Fibroblast of skin of left biceps (primary cell): Measurements from ENCODE around the gene CARD9.

Experiments
- DNase-seq, 2 experiments: peaks; one replicate each; pipeline ENCODE4 v3.0.0-alpha.2; 2013; ENCODE audit warnings: low read depth in 2 of 2

The CARD9 gene

GRCh38 chr9:136401173-136401922 is 27.9 kb upstream of the CARD9 start:
- no peak for DNase-seq

DNA sequence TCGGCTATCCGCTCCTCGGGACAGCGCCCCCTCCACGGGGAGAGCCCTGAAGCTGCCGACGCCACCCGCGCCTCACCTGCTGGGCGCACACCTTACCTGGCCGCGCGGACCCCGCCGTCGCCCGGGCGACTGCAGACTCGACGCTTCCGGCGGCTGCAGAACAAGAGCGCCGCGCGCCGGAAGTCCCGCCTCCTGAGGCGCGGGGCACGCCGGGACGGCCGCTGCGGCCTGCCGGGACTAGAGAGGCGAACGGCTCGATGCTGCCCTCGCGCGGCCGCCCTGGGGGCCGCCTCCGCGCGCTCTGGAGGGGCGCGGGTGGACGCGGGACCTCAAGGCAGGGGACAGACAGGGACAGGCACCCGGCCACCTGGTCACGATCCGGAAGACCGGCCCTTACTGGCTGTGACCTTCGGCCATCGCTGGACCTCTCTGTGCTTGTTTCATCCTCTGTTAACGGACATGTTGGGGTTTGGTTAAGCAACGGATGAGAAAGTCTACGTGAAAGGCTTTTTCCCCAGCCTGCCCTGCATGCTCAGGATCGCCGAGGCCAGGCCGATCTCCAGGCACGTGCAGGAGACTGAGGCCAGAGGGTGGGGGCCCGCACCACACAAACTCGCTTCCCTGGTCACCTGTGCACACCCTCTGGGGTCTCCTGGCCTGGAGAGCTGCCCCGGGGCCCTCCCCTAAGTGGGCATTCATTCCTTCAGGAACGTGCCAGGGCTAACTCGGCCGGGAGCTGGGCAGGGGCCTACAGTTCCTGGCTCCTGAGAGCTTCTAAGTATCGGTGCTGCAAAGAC is 26.8 kb upstream of the CARD9 start, which contains the start of gene SNAPC4:
Gene SNAPC4 (minus strand): TSS at position 133 of the 797 bp plus-strand sequence. CDS start 1,742 bp downstream, outside the sequence.
- DNase-seq = peak; percentile 46 to 56

DNA sequence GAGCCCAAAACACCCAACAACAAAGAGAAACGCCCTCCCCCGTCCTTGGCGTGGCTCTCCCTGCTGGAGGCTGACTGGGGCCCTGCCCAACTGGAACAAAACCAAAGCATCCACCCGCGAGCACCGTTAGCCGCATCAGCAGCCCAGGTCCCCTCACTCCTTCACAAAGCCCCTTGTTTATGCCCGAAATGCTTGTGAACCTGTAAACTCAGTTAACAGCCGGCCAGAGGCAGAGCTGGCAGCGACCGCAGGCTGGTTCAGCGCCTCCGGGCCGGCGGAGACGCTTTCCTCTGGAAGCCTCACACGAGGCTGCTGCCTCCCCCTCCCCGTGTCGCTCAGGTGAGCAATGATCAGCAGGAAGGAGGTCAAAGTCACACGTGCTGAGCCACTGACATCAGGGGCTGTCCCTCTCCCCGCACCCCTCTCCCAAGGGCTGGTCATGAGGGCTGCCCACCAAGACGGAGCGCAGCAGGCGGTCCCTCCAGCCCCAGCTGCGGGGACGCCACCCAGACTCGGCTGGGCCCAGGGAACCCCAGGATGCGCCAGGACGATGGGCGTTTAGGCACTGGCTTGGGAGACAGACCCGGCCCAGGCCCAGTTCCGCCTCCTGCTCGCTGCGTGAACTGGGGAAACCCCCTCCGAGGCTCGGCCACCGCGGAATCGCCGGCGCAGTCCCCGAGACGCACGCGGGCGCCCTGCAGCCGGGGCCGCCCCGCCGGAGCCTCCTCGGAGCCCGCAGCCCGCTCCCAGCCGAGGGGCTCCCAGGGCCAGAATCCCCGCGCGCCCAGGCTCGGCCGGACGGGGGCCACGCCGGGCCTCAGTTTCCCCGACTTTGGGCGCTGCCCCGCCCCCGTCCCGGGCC is 25.9 kb upstream of the CARD9 start:
- no peak for DNase-seq

DNA sequence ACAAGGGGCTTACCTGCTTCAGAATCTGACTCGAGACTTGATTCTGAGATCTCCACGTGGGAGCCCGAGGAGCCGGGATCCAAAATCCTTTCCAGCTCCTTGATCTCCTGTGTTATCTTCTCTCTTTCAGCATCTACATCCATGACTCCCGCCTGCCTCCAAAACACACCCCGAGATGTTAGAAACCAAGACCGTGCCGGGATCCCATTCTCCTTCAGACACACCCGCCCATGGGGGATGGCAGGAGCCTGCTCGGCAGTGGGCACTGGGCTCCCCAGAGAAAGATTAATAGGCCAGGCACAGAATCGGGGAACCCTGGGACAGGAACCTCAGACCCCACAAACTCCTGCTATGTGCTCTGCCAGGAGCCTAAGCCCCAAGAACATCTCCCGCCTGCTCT is 24.8 kb upstream of the CARD9 start:
- DNase-seq = no peak

DNA sequence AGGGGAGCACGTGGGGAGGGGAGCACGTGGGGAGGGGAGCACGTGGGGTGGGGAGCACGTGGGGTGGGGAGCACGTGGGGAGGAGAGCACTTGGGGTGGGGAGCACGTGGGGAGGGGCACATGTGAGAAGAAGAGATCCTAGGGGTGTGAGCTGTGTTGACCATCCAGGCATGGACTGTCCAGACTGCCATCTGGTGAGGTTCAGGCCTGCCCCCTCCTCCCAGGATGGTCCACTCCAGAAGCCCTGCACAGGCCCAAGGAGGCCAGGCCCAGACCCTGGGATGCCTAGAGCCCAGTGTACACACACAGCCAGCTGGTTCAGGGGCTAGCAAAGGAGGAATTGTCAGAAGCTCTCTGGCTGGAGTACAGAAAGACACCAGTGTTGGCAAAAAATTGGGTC is 24.2 kb upstream of the CARD9 start:
- no peak for DNase-seq

- no peak for DNase-seq
Measured at GRCh38 chr9:136396219-136396515, 22.7 kb upstream of the CARD9 start.

- no peak for DNase-seq
Measured at GRCh38 chr9:136395345-136396218, 22.1 kb upstream of the CARD9 start.

DNA sequence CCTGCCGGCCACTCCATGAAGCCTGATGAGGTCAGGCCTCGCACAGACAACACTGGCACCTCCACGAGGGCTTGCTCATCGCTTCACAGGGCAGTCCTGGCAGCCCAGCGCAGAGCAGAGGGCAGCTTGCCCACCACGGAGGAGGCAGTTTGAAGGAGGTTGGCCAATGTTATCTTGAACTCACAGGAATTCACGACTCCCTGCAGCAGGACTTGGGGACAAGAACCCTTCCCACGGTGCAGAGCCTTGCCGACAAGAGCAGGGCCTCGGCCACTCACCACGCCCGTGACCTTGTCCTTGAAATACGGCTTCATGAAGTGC is 21.5 kb upstream of the CARD9 start:
- no peak for DNase-seq

DNA sequence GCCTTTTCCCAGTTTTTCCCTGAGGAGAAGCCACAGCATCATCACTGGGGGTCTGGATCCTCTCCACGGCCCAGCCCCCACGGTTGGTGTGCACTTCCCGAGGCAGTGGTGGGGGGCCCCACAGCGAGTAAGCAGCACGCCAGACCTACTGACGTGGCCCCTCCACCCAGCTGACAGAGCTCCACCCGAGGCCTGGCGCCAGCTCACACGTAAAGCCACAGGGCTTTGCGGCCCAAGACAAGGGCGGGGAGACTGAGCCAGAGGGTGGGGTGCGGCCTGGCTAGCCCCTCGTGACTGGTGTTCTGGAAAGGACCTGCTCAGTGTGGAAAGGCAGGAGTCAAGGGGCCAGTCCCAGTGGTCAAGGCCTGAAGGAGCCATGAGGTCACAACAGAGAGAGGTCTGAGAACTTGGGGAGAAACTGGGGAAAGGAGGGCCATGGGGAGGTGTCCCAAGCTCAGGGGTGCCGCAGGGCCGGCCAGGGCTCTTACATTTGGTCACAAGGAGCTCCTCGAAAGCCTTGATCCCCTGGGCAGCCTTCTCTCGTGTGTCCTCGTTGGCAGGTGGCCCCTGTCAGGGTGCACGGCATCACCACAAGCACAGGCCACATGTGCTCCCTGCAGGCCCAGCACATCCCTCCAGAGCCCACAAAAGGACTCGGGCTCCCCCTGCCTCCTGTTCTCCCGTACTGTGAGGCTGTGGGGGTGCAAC is 21.0 kb upstream of the CARD9 start:
- no peak for DNase-seq

DNA sequence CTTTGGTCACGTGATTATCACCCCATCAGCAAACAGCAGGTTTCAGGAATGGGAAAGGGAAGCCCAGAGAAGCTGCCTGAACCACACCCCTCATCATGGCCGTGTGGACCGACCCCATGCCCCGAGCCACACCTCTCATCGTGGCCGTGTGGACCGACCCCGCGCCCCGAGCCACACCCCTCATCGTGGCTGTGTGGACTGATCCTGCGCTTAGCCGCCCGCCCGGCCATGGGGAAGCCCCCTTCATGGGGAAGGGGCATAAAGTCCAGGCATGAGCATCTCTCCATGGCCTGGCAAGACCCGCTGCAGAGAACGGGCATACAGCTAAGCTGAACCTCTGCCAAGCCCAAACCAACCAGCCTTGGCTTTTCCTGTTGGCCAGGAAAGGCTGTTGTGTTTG is 20.1 kb upstream of the CARD9 start:
- no peak for DNase-seq

- no peak for DNase-seq
Measured at GRCh38 chr9:136392538-136393449, 19.3 kb upstream of the CARD9 start.

- DNase-seq = no peak
Measured at GRCh38 chr9:136391737-136392537, 18.5 kb upstream of the CARD9 start.

DNA sequence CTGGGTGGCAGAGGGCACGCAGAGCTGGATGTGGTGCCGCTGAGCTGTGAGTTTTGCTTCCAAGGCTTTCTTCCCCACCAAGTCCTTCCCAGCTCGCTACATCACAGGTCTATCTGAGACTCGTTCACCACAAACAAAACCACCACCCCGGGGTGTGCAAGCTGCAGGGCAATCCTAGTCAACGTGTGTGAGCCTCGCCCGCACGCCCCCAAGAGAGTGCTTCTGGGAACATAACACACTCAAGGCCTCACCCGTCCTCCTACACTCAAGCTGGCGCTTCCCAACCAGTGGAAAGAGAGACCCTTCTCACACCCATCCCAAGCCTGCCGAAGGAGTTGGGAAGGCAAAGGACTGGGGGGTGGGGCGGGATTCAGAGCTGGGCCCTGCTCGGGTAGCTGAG is 15.9 kb upstream of the CARD9 start:
- DNase-seq = no peak

- DNase-seq = no peak
Measured at GRCh38 chr9:136387217-136387616, 13.7 kb upstream of the CARD9 start.

DNA sequence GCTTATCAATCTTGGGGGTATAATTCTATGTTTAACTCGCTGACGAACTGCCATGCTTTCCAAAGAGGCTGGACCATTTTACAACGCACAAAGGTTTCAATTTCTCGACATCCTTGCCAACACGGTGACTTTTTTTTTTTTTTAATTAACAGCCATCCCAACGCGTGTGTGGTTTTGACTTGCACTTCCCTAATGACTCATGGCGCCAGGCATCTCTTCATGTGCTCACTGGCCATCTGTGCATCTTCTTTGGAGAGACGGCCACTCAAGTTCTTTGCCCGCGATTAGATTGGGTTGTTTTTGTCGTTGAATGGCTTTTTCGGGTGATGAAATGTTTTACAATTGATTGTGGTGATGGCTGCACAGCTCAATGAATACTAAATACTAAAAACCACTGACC is 12.5 kb upstream of the CARD9 start:
- no peak for DNase-seq

DNA sequence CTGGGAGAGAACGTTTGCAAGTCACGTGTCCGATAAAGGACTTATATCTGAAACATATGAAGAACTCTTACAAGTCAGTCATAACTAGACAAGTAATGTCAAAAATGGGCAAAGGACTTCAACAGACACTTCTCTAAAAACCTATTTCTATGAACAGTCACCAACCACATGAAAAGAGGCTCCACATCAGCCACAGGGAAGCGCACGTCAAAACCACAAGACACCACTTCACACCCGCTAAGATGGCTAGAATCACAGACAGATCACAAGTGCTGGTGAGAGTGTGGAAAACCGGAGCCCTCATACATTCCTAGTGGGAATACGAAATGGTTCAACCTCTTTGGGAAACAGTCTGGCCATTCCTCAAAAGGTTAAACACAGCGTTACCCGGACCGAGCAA is 11.5 kb upstream of the CARD9 start:
- no peak for DNase-seq

DNA sequence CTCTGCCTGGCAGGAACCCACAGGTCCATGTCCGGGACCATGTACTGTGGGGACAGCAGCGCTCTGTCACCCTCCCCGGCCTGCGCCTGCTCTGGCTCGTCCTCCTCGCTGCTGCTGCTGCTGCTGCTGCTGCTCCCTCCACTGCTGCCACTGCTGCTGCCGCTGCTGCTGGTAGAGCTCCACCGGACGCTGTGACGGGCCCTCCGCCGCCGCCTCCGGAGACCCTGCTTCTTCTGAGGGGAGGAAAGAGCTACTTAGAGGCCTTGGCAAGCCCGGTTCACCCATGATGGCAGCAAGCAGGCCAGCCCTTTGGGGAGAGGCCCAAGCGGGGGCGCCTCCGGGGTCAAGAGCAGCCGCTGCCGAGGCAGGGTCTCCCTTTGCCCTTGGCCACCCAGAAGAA is 10.0 kb upstream of the CARD9 start:
- no peak for DNase-seq

GRCh38 chr9:136381966-136382513 is 8.6 kb upstream of the CARD9 start:
- no peak for DNase-seq

DNA sequence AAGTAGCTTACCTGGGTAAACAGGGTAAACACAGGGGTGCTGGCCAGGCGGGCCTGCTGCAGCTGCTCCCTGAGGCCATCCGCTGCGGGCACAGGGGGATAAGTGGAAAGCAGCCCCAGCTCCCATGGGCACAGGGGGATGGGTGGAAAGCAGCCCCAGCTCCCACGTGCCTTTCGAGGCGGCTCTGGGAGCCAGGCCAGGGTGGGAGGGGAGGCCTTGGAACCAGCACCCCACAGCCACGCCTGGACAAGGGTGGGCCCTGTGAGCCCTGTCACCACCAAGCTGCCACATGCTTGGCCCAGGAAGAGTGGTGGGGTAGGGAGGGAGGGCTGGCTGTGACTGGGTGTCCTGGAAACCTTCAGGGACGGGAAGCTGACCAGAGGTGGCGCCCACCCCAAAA is 7.8 kb upstream of the CARD9 start:
- no peak for DNase-seq
